ENCODE measurements around the gene IL1RN.

Gene IL1RN

DNA sequence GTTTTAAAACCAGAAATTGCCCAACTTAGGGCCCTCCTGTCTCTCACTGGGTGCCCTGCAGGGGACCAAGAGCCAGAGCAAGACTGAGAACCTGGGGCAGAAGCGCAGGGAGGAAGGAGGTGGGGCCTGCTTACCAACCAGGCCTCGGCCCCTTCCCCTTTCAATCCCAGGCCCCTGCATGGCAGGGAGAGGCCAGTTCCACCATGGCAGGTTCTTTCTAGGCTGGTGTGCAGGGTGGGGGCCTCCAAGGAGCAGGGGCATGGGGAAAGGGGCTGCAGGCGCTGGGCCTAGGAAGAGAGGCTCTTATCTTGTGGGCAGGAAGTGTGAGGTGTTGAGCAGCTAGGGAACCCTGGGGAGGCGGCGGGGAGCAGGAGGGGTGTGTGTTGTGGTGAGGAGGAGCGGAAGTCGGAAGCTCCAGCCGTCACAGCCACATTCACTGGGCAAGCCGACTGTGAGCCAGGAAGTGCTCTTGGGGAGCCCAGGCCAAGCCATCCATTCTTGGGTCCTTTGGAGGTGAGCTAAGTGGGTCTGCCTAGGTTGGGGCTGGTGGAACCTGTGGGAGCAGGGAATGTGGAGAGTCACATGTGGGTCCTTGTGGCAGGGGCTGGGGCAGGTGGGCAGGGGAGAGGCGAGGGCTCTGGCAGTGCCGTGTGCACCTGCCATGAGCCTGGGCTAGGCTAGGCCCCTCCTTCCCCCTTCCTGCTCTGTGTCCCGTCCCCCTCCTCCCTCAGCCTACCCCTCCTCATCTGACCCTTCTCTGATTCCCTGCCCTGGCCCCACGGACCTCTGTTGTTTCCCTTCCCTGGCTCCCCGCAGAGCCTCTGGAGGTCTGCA, 46.4 kb downstream of the IL1RN start, which contains the start of gene PSD4:
TSS of gene PSD4 (plus strand) at position 430 of the 834 bp plus-strand sequence. CDS start 8,486 bp downstream, outside the sequence.
- H3K27ac ChIP-seq (ENCODE audit: low read length): peak within 1 kb of the TSS; percentile 31

DNA sequence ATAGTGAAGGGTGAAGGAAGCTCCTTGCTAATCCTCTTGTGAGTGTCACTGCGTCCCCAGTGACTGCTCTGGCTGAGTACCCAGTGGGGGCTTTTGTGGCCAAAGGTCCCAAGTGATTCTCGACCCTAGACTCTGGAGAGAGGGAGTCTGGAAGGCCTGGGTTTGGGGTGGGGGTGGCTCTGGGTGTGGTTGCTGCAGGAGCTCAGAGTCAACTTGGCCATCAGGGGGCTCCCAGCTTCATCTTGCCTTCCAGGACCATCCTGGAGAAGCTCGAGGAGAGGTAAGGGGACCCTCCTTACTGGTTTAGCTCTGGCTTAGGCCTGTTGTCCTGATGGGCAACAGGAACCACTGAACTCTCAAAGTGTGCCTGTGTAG, 47.0 kb downstream of the IL1RN start:
- no peaks in the 10 kb centered on the region for H3K36me3 ChIP-seq (ENCODE audit: control insufficient read depth in 1 of 2, insufficient read depth in 2 of 2, low read length in 2 of 2)
- peak overlapping the region; percentile 50 to 53 for H3K4me3 ChIP-seq (ENCODE audit: low read depth in 1 of 2, low read length in 2 of 2)
- no peaks in the 10 kb centered on the region for H3K9me3 ChIP-seq (ENCODE audit: control insufficient read depth in 1 of 2, low read length in 2 of 2)
- H3K27me3 ChIP-seq (ENCODE audit: low read depth, low read length): no peaks in the 10 kb centered on the region
- H3K27ac ChIP-seq (ENCODE audit: low read length): peak overlapping the region; percentile 31
- H3K4me1 ChIP-seq (ENCODE audit: control insufficient read depth in 1 of 2, insufficient read depth in 2 of 2, low read length in 2 of 2): no peaks in the 10 kb centered on the region

More for the DNA sequence above, 46.4 kb downstream of the IL1RN start, which contains the start of gene PSD4:
- H3K36me3 ChIP-seq (ENCODE audit: control insufficient read depth in 1 of 2, insufficient read depth in 2 of 2, low read length in 2 of 2): no peaks in the 10 kb centered on the region
- H3K27me3 ChIP-seq (ENCODE audit: low read depth, low read length): no peaks in the 10 kb centered on the region
- no peaks in the 10 kb centered on the region for H3K9me3 ChIP-seq (ENCODE audit: control insufficient read depth in 1 of 2, low read length in 2 of 2)
- no peaks in the 10 kb centered on the region for H3K4me1 ChIP-seq (ENCODE audit: control insufficient read depth in 1 of 2, insufficient read depth in 2 of 2, low read length in 2 of 2)
- peak within 1 kb of the TSS; percentile 50 to 53 for H3K4me3 ChIP-seq (ENCODE audit: low read depth in 1 of 2, low read length in 2 of 2)

DNA sequence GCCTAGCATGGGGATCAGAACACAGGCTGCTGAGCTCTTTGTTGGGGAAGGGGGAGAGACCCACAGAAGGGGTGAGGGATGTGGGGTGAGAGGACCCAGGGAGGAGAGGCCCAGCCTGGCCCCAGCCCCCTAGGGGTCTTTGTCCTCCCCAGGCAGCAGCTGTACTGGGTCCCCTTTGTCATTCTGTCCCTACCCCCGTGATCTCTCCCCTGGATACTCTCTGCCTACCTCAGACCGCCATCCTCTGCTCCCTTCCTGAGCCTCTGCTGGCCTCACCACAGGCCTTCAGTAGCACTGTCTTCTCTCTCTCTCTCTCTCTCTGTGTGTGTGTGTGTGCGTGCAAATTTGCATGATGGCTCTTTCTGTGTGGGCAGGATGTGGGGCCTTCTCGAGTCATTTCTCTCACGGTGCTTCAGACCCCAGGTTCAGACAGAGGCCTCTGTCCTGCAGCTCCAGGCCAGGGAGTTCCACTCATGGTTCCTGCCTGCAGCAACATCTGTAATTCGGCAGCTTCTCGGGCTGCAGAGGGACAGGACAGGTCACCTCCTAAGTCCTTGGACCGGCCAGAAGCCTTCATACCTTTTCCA, 47.7 kb downstream of the IL1RN start:
- H3K9me3 ChIP-seq (ENCODE audit: control insufficient read depth in 1 of 2, low read length in 2 of 2): no peaks in the 10 kb centered on the region
- H3K4me1 ChIP-seq (ENCODE audit: control insufficient read depth in 1 of 2, insufficient read depth in 2 of 2, low read length in 2 of 2): no peaks in the 10 kb centered on the region
- peak overlapping the region; percentile 31 for H3K27ac ChIP-seq (ENCODE audit: low read length)
- peak overlapping the region; percentile 50 to 53 for H3K4me3 ChIP-seq (ENCODE audit: low read depth in 1 of 2, low read length in 2 of 2)
- H3K27me3 ChIP-seq (ENCODE audit: low read depth, low read length): no peaks in the 10 kb centered on the region
- no peaks in the 10 kb centered on the region for H3K36me3 ChIP-seq (ENCODE audit: control insufficient read depth in 1 of 2, insufficient read depth in 2 of 2, low read length in 2 of 2)

DNA sequence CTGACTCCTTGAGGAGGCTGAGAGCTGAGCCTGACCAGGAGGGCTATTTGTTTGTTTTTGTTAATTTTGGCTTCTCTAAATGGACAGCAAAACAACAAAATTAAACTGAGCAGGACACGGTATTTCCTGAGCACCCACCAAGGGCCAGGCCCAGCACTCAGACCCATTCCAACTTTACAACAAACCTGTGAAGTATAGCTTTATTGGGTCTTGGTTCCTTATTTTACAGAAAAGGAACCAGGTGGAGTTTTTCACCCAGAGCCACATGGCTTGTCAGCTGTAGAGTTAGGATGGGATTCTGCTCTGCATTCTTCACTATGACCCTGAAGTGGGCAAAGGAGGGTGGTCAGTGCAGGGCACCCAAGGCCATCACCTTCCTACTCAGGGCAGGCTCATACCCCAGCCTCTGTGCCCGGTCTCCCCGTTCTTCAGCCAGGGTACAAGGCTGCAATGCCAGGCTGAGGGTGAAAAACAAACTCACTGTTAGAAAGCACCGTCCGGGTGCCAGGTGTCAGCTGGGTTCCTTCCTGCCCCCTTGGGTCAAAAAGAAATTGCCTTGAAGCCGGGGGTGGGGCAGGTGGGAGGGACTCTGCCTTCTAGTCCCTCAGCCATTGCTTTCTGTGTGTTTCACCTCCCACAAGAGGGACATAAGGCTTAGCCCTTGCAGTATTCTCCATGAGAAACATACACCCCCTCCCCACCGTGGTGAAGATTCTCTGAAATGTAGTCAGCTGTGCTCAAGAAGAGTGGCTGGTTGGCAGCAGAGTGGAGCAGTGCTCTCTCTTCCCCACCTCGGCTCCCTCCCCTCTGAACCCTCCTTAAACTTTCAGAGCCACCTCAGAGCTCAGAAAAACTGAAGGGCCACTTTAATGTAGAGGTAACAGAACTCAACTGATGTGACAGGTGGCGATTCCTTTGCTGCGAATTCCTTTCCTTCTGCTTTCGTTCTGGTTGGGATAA, 48.6 kb downstream of the IL1RN start:
- no peaks in the 10 kb centered on the region for H3K27me3 ChIP-seq (ENCODE audit: low read depth, low read length)
- H3K27ac ChIP-seq (ENCODE audit: low read length): no peak overlapping the region
- H3K4me1 ChIP-seq (ENCODE audit: control insufficient read depth in 1 of 2, insufficient read depth in 2 of 2, low read length in 2 of 2): no peaks in the 10 kb centered on the region
- no peaks in the 10 kb centered on the region for H3K9me3 ChIP-seq (ENCODE audit: control insufficient read depth in 1 of 2, low read length in 2 of 2)
- peak overlapping the region; percentile 30 to 50 for H3K4me3 ChIP-seq (ENCODE audit: low read depth in 1 of 2, low read length in 2 of 2)
- no peaks in the 10 kb centered on the region for H3K36me3 ChIP-seq (ENCODE audit: control insufficient read depth in 1 of 2, insufficient read depth in 2 of 2, low read length in 2 of 2)

DNA sequence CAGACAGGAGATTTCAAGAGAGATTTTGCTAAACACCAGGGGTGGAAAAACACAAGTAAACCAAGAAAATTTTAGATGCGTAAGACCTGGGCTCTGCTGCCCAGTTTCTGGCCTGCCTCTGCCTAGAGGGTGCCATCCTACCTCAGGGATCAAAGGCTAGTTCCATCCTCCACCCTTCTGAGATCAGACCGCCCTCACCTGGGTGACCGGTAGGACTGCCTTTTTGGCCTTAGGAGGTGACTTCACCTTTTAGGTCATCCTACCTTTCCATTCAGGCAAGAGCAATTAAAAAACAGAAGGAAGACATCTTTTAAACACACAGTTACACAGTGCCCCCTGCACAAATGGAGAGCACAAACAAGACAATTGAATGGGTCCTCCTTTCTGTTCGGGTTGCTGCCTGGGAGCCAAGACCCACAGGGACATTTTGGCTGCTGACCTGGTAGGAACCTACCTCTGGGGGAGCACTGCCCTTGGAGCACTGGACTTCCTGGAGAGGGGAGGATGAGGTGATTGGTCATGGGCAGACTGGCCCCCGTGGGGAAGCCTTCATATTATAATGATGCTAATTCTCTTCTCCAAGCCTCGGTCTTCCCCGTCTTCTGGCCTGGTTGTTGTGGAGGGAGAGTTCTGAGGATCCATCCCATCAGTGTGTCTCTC, 49.4 kb downstream of the IL1RN start:
- H3K27me3 ChIP-seq (ENCODE audit: low read depth, low read length): no peaks in the 10 kb centered on the region
- no peak overlapping the region for H3K4me3 ChIP-seq (ENCODE audit: low read depth in 1 of 2, low read length in 2 of 2)
- H3K4me1 ChIP-seq (ENCODE audit: control insufficient read depth in 1 of 2, insufficient read depth in 2 of 2, low read length in 2 of 2): no peaks in the 10 kb centered on the region
- no peaks in the 10 kb centered on the region for H3K9me3 ChIP-seq (ENCODE audit: control insufficient read depth in 1 of 2, low read length in 2 of 2)
- H3K36me3 ChIP-seq (ENCODE audit: control insufficient read depth in 1 of 2, insufficient read depth in 2 of 2, low read length in 2 of 2): no peaks in the 10 kb centered on the region
- H3K27ac ChIP-seq (ENCODE audit: low read length): no peak overlapping the region

DNA sequence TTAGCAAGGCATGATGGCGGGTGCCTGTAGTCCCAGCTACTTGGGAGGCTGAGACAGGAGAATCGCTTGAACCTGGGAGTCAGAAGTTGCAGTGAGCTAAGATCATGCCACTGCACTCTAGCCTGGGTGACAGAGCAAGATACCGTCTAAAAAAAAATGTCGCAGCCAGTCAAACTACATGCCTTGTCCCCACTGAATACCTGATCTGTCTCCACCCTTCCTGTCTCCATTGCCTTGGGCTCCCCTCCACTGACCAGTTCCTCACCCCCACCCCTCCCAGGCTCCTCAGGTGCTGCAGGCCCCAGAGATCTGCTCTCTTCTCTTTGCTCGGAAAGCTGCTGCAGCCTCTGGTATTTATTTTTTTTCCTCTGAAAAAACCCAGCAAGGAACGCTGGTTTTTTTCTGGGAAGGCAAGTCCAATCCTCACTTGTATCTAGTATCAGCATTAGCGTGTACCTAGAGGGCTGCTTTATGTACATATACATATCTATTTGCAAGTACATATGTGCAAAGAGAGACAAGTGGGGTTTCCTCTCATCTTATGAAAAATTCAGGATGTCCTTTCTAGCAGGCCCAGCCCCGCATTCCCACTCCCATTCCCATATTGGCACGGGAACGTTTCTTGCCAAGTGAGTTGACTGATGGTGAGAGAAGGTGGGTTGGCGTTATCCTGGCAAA, 50.8 kb downstream of the IL1RN start:
- Histone ChIP-seq H3K36me3 (ENCODE audit: control insufficient read depth in 1 of 2, insufficient read depth in 2 of 2, low read length in 2 of 2) (no peaks in the 10 kb centered on the region), H3K27me3 (ENCODE audit: low read depth, low read length) (no peaks in the 10 kb centered on the region), H3K27ac (ENCODE audit: low read length) (no peak overlapping the region), H3K9me3 (ENCODE audit: control insufficient read depth in 1 of 2, low read length in 2 of 2) (no peaks in the 10 kb centered on the region), H3K4me3 (ENCODE audit: low read depth in 1 of 2, low read length in 2 of 2) (no peak overlapping the region), H3K4me1 (ENCODE audit: control insufficient read depth in 1 of 2, insufficient read depth in 2 of 2, low read length in 2 of 2) (no peaks in the 10 kb centered on the region)

DNA sequence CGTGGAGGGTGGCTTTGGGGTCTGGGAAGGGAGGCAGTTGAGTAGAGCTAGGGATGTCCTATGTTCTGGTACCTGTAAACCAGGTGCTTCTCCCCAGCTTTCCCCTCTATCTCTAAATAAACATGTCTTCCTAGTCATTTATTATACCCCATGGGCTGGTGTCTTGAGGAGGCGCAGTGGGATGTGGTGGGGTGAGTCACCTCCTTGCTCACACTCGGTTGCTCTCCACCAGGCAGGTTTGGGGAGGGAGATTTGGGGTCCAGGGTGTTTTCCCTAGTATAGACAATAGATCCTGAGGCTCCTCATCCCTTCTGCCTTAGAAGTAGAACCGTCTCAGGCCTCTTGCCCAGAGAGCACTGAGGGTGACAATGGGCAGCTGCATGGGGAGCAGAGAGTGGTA, 51.5 kb downstream of the IL1RN start:
- Histone ChIP-seq H3K27me3 (ENCODE audit: low read depth, low read length) (no peaks in the 10 kb centered on the region), H3K4me1 (ENCODE audit: control insufficient read depth in 1 of 2, insufficient read depth in 2 of 2, low read length in 2 of 2) (no peaks in the 10 kb centered on the region), H3K9me3 (ENCODE audit: control insufficient read depth in 1 of 2, low read length in 2 of 2) (no peaks in the 10 kb centered on the region), H3K4me3 (ENCODE audit: low read depth in 1 of 2, low read length in 2 of 2) (no peak overlapping the region), H3K27ac (ENCODE audit: low read length) (no peak overlapping the region), H3K36me3 (ENCODE audit: control insufficient read depth in 1 of 2, insufficient read depth in 2 of 2, low read length in 2 of 2) (no peaks in the 10 kb centered on the region)

DNA sequence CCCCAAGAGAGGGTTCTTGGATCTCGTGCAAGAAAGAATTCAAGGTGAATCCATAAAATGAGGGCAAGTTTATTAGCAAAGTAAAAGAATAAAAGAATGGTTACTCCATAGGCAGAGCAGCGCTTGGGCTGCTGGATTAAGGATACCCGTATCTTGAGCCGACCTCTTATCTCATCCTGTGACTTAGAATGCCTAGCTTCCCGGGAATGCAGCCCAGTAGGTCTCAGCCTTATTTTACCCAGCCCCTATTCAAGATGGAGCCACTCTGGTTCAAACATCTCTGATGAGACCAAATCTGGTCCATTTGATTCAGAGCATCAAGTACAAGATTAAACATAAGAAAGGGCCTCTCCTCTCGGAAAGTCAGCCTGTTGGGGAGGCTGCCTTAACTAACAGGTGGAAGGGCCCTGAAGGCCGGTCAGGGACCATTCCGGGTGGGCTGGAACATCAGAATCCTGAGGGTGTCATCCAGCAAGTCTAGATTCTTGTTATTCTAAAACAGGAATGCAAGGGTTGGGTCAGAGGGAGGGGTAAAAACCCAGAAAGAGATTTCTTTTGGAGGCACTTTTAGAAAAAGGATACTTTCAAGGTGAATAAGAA, 52.1 kb downstream of the IL1RN start:
- Histone ChIP-seq H3K4me3 (ENCODE audit: low read depth in 1 of 2, low read length in 2 of 2) (no peak overlapping the region), H3K27me3 (ENCODE audit: low read depth, low read length) (no peaks in the 10 kb centered on the region), H3K9me3 (ENCODE audit: control insufficient read depth in 1 of 2, low read length in 2 of 2) (no peaks in the 10 kb centered on the region), H3K36me3 (ENCODE audit: control insufficient read depth in 1 of 2, insufficient read depth in 2 of 2, low read length in 2 of 2) (no peaks in the 10 kb centered on the region), H3K27ac (ENCODE audit: low read length) (no peak overlapping the region), H3K4me1 (ENCODE audit: control insufficient read depth in 1 of 2, insufficient read depth in 2 of 2, low read length in 2 of 2) (no peaks in the 10 kb centered on the region)

DNA sequence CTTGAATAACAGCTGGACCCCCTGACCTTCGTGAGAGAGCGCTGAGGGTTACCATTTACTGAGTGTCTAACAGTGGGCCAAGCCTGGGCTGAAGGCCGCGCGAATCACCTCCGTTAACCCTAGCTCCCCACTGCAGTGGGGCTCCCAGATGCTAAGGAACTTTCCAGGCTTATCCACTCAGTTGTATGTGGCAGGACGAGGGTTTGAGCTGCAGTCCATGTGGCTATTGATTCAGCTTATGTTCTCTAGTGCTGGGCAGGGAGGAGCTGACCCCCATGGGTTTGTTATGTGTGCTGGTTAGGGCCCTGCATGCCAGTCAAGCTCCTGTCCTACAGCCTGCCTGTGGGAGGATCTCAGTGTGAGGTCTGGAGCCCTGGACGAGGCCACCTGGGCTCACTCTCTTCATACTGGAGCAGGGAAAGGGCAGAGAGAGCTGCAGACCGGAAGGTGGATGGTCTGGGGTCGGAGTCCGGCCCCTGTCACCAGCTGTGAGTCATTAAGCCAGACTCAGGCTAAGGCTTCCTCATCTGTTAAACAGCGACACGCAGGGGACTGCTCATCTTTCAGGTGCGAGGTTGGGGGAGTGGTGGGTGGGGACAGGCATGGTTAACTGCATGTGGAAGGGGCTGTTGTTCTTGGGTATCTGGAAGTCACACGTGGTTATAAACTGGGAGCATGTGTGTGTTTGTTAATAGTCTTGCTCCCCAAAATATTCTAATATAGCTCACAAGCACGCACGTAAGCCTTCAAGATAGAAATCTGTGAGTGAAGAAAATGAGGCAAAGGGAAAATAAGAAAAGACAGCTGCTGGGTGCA, 52.9 kb downstream of the IL1RN start:
- no peaks in the 10 kb centered on the region for H3K36me3 ChIP-seq (ENCODE audit: control insufficient read depth in 1 of 2, insufficient read depth in 2 of 2, low read length in 2 of 2)
- no peaks in the 10 kb centered on the region for H3K27me3 ChIP-seq (ENCODE audit: low read depth, low read length)
- H3K27ac ChIP-seq (ENCODE audit: low read length): no peak overlapping the region
- no peaks in the 10 kb centered on the region for H3K9me3 ChIP-seq (ENCODE audit: control insufficient read depth in 1 of 2, low read length in 2 of 2)
- no peak overlapping the region for H3K4me3 ChIP-seq (ENCODE audit: low read depth in 1 of 2, low read length in 2 of 2)
- no peaks in the 10 kb centered on the region for H3K4me1 ChIP-seq (ENCODE audit: control insufficient read depth in 1 of 2, insufficient read depth in 2 of 2, low read length in 2 of 2)
